Thoracic aorta (tissue), 2 donors: ENCODE results near the gene FLACC1. TPM values are rescaled to one million over a fixed set of nuclear protein-coding genes. Genes with fewer than 3 reads are reported as not detected.
"Not testable (repeated sequence)": the region's sequence is repeated elsewhere in the genome, so short reads cannot be mapped to it uniquely, and the experiment has no call there.

Experiments used
- ATAC-seq: fragments of 150-250 bp; one replicate; pipeline ENCODE4 v1.8.0; 2017; ENCODE audit warnings: low read depth; ENCODE audit not compliant: insufficient number of reproducible peaks, low FRiP score
- DNase-seq: peaks from one replicate; pipeline ENCODE4 v3.0.0-alpha.2; 2020; ENCODE audit warnings: low spot score
- H3K27ac ChIP-seq, 2 donors: fragments of 200-600 bp; sonication (generic); 1 replicate in 1 of 2; 2 replicates in 1 of 2; pipeline ENCODE4 v1.5.1; 2016; ENCODE audit warnings: mild to moderate bottlenecking in 2 of 2, moderate library complexity in 2 of 2
- H3K27me3 ChIP-seq: fragments of 200-600 bp; sonication (generic); replicated peaks from 2 replicates; pipeline ENCODE4 v1.6.0; 2016; ENCODE audit warnings: mild to moderate bottlenecking; ENCODE audit not compliant: insufficient read depth
- H3K36me3 ChIP-seq: fragments of 200-600 bp; sonication (generic); one replicate; pipeline ENCODE4 v1.5.1; 2016
- H3K4me1 ChIP-seq, 2 donors: fragments of 200-600 bp; sonication (generic); 1 replicate in 1 of 2; 2 replicates in 1 of 2; pipeline versions ENCODE4 v1.5.1 to v1.6.0; 2016; ENCODE audit warnings: low read depth in 2 of 2, mild to moderate bottlenecking in 1 of 2; ENCODE audit not compliant: control insufficient read depth in 1 of 2
- H3K4me3 ChIP-seq: fragments of 200-600 bp; sonication (generic); 2 replicates; pipeline ENCODE4 v1.5.1; 2016; ENCODE audit warnings: mild to moderate bottlenecking
- H3K9me3 ChIP-seq: fragments of 200-600 bp; sonication (generic); 2 replicates; pipeline ENCODE4 v1.5.1; 2016
- CTCF ChIP-seq: fragments of 200-600 bp; sonication (generic); IDR thresholded peaks from one replicate; pipeline ENCODE4 v1.5.1; 2019; ENCODE audit warnings: antibody characterized with exemption
- total RNA-seq, 2 donors: library from RNA; depleted of rRNA; stranded (reverse); fragments of >200 nt; gene quantifications; one replicate each; pipeline versions ENCODE4 v1.1.0 to v1.2.3, GENCODE V29; 2016

Gene FLACC1
- total RNA-seq, 2 donors from 2014 or later = 4.2 to 11.1 TPM

- ATAC-seq = no peak
These were observed 49.3 kb downstream of the FLACC1 start for GRCh38 chr2:201307876-201308275.

GRCh38 chr2:201299929-201300328 lies 57.2 kb downstream of the FLACC1 start:
- not testable (repeated sequence) for H3K27ac ChIP-seq, H3K36me3 ChIP-seq, DNase-seq, ATAC-seq, H3K9me3 ChIP-seq, H3K4me3 ChIP-seq, H3K27me3 ChIP-seq
- H3K4me1 ChIP-seq = peaks cover 0 to 10% of the 10 kb centered on the region in 2 donors

More at GRCh38 chr2:201307876-201308275, 49.3 kb downstream of the FLACC1 start:
- Histone ChIP-seq H3K4me1 (no peaks in the 10 kb centered on the region), H3K27me3 (no peaks in the 10 kb centered on the region), H3K36me3 (peaks cover 16% of the 10 kb centered on the region), H3K4me3 (no peak overlapping the region), H3K9me3 (peaks cover 5% of the 10 kb centered on the region), H3K27ac (no peak overlapping the region)
- no peak for TF ChIP-seq CTCF
- DNase-seq = no peak

GRCh38 chr2:201298462-201299052 lies 58.6 kb downstream of the FLACC1 start:
- ATAC-seq (no peak), DNase-seq (no peak)
- Histone ChIP-seq H3K4me3 (no peak overlapping the region), H3K4me1 (peaks cover 0 to 10% of the 10 kb centered on the region in 2 donors), H3K27ac (no peak overlapping the region), H3K36me3 (no peaks in the 10 kb centered on the region), H3K9me3 (no peaks in the 10 kb centered on the region), H3K27me3 (no peaks in the 10 kb centered on the region)
- no peak for TF ChIP-seq CTCF

- H3K27ac ChIP-seq, ATAC-seq, H3K4me3 ChIP-seq, DNase-seq, H3K36me3 ChIP-seq, H3K27me3 ChIP-seq, H3K4me1 ChIP-seq, H3K9me3 ChIP-seq: not testable (repeated sequence)
These were observed 66.5 kb downstream of the FLACC1 start for GRCh38 chr2:201290457-201291148.

- ATAC-seq (no peak), DNase-seq (no peak)
- H3K9me3 ChIP-seq = no peaks in the 10 kb centered on the region
- TF ChIP-seq CTCF = no peak
- no peaks in the 10 kb centered on the region for H3K27me3 ChIP-seq
- no peak overlapping the region for H3K4me3 ChIP-seq
- peaks cover 0 to 13% of the 10 kb centered on the region in 2 donors for H3K4me1 ChIP-seq
- H3K27ac ChIP-seq = no peak overlapping the region
- H3K36me3 ChIP-seq = peaks cover 4% of the 10 kb centered on the region
These were observed 71.6 kb downstream of the FLACC1 start for GRCh38 chr2:201285499-201285898.

GRCh38 chr2:201280191-201281040 lies 76.7 kb downstream of the FLACC1 start:
- TF ChIP-seq CTCF = no peak
- DNase-seq (no peak), ATAC-seq (no peak)
- Histone ChIP-seq H3K4me1 (peaks cover 0 to 24% of the 10 kb centered on the region in 2 donors), H3K36me3 (no peaks in the 10 kb centered on the region), H3K27me3 (no peaks in the 10 kb centered on the region), H3K4me3 (no peak overlapping the region), H3K9me3 (no peaks in the 10 kb centered on the region), H3K27ac (no peak overlapping the region)
